ENCODE results near the gene LRRK1. TPM values are rescaled to one million over a fixed set of nuclear protein-coding genes. Genes with fewer than 3 reads are reported as not detected.

LRRK1 gene
- polyA plus RNA-seq, 2 of the 4 experiments (the other 2 are of a cell fraction) = 12.2 to 17.7 TPM

DNA sequence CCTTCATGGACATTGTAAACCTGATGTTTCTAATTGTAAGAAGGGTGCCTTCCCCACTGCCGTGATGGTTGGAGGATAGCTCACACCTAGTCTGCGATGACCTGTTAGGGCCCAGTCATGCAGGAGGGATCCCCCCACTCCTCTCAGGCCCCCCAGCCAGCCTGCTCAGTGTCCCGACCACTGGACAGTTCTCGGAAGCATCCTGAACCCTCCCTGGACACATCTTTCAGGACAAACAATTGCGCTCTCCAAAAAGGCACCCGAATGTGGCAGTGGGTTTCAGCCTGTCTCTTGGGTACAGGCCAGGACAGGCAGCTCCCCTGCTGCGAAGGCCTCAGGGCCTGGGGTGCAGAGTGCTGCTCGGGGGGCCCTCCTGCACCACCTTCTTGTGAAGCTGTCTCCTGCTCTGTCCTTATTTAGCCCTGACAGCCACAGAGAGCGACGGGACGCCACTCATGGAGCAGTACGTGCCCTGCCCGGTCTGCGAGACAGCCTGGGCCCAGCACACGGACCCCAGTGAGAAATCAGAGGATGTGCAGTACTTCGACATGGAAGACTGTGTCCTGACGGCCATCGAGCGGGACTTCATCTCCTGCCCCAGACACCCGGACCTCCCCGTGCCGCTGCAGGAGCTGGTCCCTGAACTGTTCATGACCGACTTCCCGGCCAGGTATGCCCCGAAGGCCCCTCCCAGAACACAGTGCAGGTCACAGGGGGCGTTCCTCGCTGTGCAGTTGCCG lies 132.3 kb downstream of the LRRK1 start:
- TF ChIP-seq HOXA7 (CRISPR knock-in tag; IDR thresholded peaks at IDR 0.05) (no peak), RFX5 (IDR thresholded peaks at IDR 0.05) (no peak), PHF8 (IDR thresholded peaks at IDR 0.05; ENCODE audit: borderline replicate concordance, low read depth) (no peak), NFE2L2 (conservative IDR thresholded peaks at IDR 0.05; ENCODE audit: low read length) (no peak), NPAS2 (CRISPR knock-in tag; IDR thresholded peaks at IDR 0.05; ENCODE audit: borderline replicate concordance) (no peak), KDM1A (IDR thresholded peaks at IDR 0.05; ENCODE audit: low read depth) (no peak), JUNB (IDR thresholded peaks at IDR 0.05) (no peak), SMC3 (IDR thresholded peaks at IDR 0.05) (no peak), ZNF302 (CRISPR knock-in tag; IDR thresholded peaks at IDR 0.05) (no peak), MYC (IDR thresholded peaks at IDR 0.05; ENCODE audit: borderline replicate concordance, low read length) (no peak), FOSB (CRISPR knock-in tag; IDR thresholded peaks at IDR 0.05) (no peak), JUN (IDR thresholded peaks at IDR 0.05) (no peak), TFCP2L1 (CRISPR knock-in tag; IDR thresholded peaks at IDR 0.05) (no peak), ESRRA (IDR thresholded peaks at IDR 0.05; ENCODE audit: borderline replicate concordance, low read length) (no peak), EHMT2 (IDR thresholded peaks at IDR 0.05; ENCODE audit: low read depth) (no peak)
- TF ChIP-seq, protein P1, sequence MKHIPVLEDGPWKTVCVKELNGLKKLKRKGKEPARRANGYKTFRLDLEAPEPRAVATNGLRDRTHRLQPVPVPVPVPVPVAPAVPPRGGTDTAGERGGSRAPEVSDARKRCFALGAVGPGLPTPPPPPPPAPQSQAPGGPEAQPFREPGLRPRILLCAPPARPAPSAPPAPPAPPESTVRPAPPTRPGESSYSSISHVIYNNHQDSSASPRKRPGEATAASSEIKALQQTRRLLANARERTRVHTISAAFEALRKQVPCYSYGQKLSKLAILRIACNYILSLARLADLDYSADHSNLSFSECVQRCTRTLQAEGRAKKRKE (CRISPR knock-in tag; IDR thresholded peaks at IDR 0.05; ENCODE audit: low read depth) = no peak
- TF ChIP-seq, protein P2, sequence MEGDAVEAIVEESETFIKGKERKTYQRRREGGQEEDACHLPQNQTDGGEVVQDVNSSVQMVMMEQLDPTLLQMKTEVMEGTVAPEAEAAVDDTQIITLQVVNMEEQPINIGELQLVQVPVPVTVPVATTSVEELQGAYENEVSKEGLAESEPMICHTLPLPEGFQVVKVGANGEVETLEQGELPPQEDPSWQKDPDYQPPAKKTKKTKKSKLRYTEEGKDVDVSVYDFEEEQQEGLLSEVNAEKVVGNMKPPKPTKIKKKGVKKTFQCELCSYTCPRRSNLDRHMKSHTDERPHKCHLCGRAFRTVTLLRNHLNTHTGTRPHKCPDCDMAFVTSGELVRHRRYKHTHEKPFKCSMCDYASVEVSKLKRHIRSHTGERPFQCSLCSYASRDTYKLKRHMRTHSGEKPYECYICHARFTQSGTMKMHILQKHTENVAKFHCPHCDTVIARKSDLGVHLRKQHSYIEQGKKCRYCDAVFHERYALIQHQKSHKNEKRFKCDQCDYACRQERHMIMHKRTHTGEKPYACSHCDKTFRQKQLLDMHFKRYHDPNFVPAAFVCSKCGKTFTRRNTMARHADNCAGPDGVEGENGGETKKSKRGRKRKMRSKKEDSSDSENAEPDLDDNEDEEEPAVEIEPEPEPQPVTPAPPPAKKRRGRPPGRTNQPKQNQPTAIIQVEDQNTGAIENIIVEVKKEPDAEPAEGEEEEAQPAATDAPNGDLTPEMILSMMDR (IDR thresholded peaks at IDR 0.05) = no peak
- 91% methylated on average over 26 of the region's 28 CpGs for WGBS (ENCODE audit: missing lambda C conversion rate)
- FAIRE-seq (no peak), ATAC-seq (no peak), DNase-seq (ENCODE audit: low read depth in 1 of 2, low spot score in 1 of 2) (no peak)
- no peak overlapping the region for H3K4me3 ChIP-seq
- no peaks in the 10 kb centered on the region for H3K4me1 ChIP-seq
- CTCF ChIA-PET = interaction anchor here (1.0 to 2.7 kb wide), 4 partner anchors 10 to 207 kb away, joined by 3 to 12 read pairs (median 4); no protein-coding TSS in a partner anchor
- no peaks in the 10 kb centered on the region for H3K9me3 ChIP-seq
- H3K27ac ChIP-seq = no peak overlapping the region
- POLR2A ChIA-PET = interaction anchor here (0.5 kb wide), 1 partner anchor 201 kb away, joined by 3 read pairs; the partner anchor contains the start of gene CHSY1
- no peak overlapping the region for H3K4me2 ChIP-seq

DNA sequence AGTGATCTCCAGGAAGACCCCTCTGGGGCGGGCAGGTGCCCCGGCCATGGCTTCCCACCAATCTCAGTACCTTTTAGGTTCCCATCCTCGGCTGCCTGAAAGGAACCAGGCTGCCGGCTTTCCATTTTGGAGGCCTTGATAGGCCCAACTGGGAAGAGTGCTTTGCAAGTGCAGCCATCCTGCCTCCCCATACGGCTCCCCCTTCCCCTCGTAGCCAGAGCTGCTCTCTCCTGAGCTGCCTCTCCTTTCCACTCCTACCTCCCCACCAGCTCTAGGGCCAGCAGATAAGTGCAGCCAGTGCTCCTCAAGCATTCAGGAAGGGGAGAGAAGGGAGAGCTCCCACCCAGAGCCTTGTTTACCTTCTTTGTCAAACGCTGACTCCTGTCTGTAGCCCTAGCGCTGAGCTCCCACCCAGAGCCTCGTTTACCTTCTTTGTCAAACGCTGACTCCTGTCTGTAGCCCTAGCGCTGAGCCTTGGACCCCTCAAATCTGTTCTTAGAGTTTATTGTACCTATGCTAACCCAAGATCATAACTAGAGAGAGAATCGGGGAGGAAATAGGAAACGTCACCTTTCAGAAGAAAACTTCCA lies 133.0 kb downstream of the LRRK1 start:
- Histone ChIP-seq H3K4me3 (no peak overlapping the region), H3K4me1 (no peaks in the 10 kb centered on the region), H3K9me3 (no peaks in the 10 kb centered on the region), H3K4me2 (no peak overlapping the region), H3K27ac (no peak overlapping the region)
- 91% methylated on average over 13 of the region's 13 CpGs for WGBS (ENCODE audit: missing lambda C conversion rate)
- ChIA-PET POLR2A (no interaction called here), CTCF (interaction anchor here (1.8 to 2.7 kb wide), 2 partner anchors 36 to 44 kb away, joined by 4 to 12 read pairs; no protein-coding TSS in a partner anchor)
- DNase-seq (ENCODE audit: low read depth in 1 of 2, low spot score in 1 of 2) (no peak), ATAC-seq (no peak; a peak in 1 of 6 replicates), FAIRE-seq (no peak)
- no peak for TF ChIP-seq HEYL (CRISPR knock-in tag; IDR thresholded peaks at IDR 0.05)
- TF ChIP-seq, protein P3, sequence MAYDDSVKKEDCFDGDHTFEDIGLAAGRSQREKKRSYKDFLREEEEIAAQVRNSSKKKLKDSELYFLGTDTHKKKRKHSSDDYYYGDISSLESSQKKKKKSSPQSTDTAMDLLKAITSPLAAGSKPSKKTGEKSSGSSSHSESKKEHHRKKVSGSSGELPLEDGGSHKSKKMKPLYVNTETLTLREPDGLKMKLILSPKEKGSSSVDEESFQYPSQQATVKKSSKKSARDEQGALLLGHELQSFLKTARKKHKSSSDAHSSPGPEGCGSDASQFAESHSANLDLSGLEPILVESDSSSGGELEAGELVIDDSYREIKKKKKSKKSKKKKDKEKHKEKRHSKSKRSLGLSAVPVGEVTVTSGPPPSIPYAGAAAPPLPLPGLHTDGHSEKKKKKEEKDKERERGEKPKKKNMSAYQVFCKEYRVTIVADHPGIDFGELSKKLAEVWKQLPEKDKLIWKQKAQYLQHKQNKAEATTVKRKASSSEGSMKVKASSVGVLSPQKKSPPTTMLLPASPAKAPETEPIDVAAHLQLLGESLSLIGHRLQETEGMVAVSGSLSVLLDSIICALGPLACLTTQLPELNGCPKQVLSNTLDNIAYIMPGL (CRISPR knock-in tag; IDR thresholded peaks at IDR 0.05; ENCODE audit: borderline replicate concordance) = no peak
- no peak for TF ChIP-seq NPAS2 (CRISPR knock-in tag; IDR thresholded peaks at IDR 0.05; ENCODE audit: borderline replicate concordance)
- TF ChIP-seq TP53 (CRISPR knock-in tag; IDR thresholded peaks at IDR 0.05) = no peak
- no peak for TF ChIP-seq EHF (CRISPR knock-in tag; IDR thresholded peaks at IDR 0.05)
- TF ChIP-seq, protein P4, sequence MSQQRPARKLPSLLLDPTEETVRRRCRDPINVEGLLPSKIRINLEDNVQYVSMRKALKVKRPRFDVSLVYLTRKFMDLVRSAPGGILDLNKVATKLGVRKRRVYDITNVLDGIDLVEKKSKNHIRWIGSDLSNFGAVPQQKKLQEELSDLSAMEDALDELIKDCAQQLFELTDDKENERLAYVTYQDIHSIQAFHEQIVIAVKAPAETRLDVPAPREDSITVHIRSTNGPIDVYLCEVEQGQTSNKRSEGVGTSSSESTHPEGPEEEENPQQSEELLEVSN (IDR thresholded peaks at IDR 0.05; ENCODE audit: borderline replicate concordance, low read depth) = no peak

Data from A549 (cell line).